GM21360 (cell line): ENCODE data around the gene SEMA6D.

ENCODE experiments used
- ATAC-seq: cut with Tn5 transposase; IDR thresholded peaks from one replicate; pipeline ENCODE4 v1.9.1; 2021; ENCODE audit warnings: mild to moderate bottlenecking, moderate library complexity; ENCODE audit not compliant: unreplicated experiment

The SEMA6D gene

GRCh38 chr15:47786371-47786770 is 69.1 kb downstream of the SEMA6D start:
- ATAC-seq, result no peak

- ATAC-seq, result no peak
These were observed 70.6 kb downstream of the SEMA6D start for GRCh38 chr15:47787875-47788274.

GRCh38 chr15:47788685-47789084 is 71.4 kb downstream of the SEMA6D start:
- ATAC-seq, result no peak

GRCh38 chr15:47791161-47791560 is 73.9 kb downstream of the SEMA6D start:
- no peak for ATAC-seq

GRCh38 chr15:47792231-47792630 is 74.9 kb downstream of the SEMA6D start:
- ATAC-seq, result no peak

GRCh38 chr15:47794252-47794914 is 77.1 kb downstream of the SEMA6D start:
- ATAC-seq, result peak; percentile 66

- ATAC-seq, result no peak
These were observed 78.6 kb downstream of the SEMA6D start for GRCh38 chr15:47795864-47796263.

GRCh38 chr15:47796339-47796738 is 79.0 kb downstream of the SEMA6D start:
- no peak for ATAC-seq

GRCh38 chr15:47796830-47797229 is 79.5 kb downstream of the SEMA6D start:
- ATAC-seq, result no peak

- ATAC-seq, result no peak
These were observed 84.2 kb downstream of the SEMA6D start for GRCh38 chr15:47801522-47801921.

- no peak for ATAC-seq
These were observed 84.9 kb downstream of the SEMA6D start for GRCh38 chr15:47802216-47802615.

GRCh38 chr15:47803767-47804166 is 86.5 kb downstream of the SEMA6D start:
- no peak for ATAC-seq

- ATAC-seq, result no peak
These were observed 87.4 kb downstream of the SEMA6D start for GRCh38 chr15:47804733-47805132.

- ATAC-seq, result no peak
These were observed 88.7 kb downstream of the SEMA6D start for GRCh38 chr15:47806008-47806407.

GRCh38 chr15:47811172-47811571 is 93.9 kb downstream of the SEMA6D start:
- ATAC-seq, result no peak

- peak; percentile 62 for ATAC-seq
These were observed 95.2 kb downstream of the SEMA6D start for GRCh38 chr15:47812470-47812999.

- peak; percentile 86 for ATAC-seq
These were observed 96.6 kb downstream of the SEMA6D start for GRCh38 chr15:47813748-47814384.

GRCh38 chr15:47814620-47815019 is 97.3 kb downstream of the SEMA6D start:
- no peak for ATAC-seq

GRCh38 chr15:47817969-47818548 is 100.8 kb downstream of the SEMA6D start:
- no peak for ATAC-seq

GRCh38 chr15:47819158-47819557 is 101.9 kb downstream of the SEMA6D start:
- ATAC-seq, result no peak

GRCh38 chr15:47820057-47820746 is 102.9 kb downstream of the SEMA6D start:
- no peak for ATAC-seq
